ENCODE data around the gene EDNRB. TPM values are rescaled to one million over a fixed set of nuclear protein-coding genes. Genes with fewer than 3 reads are reported as not detected.

Gene EDNRB
- polyA plus RNA-seq, 1 donor (not counting 4 experiments of a cell fraction or from before 2014, with no cell fraction given): 0.01 TPM

GRCh38 chr13:77898097-77898496 is 20.5 kb downstream of the EDNRB start:
- Histone ChIP-seq H3K4me1 (ENCODE audit: control insufficient read depth, extremely low read depth, insufficient read depth, low read length) (no peaks in the 10 kb centered on the region), H4K20me1 (ENCODE audit: control insufficient read depth, extremely low read depth, insufficient read depth, low read length) (no peaks in the 10 kb centered on the region), H3K9ac (ENCODE audit: control insufficient read depth, extremely low read depth, insufficient read depth, low read length) (no peak overlapping the region), H3K9me1 (ENCODE audit: control insufficient read depth, extremely low read depth, insufficient read depth, low read length) (no peaks in the 10 kb centered on the region), H3K27ac (ENCODE audit: control insufficient read depth, insufficient read depth, low read length) (no peak overlapping the region), H3K4me3 (ENCODE audit: control insufficient read depth in 2 of 3, extremely low read depth in 1 of 3, insufficient read depth in 2 of 3, low read depth in 1 of 3, low read length in 3 of 3) (no peak overlapping the region), H3K79me2 (ENCODE audit: control insufficient read depth, insufficient read depth, low read length) (no peaks in the 10 kb centered on the region), H3K36me3 (ENCODE audit: control insufficient read depth in 2 of 2, extremely low read depth in 1 of 2, insufficient read depth in 2 of 2, low read length in 2 of 2) (no peaks in the 10 kb centered on the region), H3K27me3 (ENCODE audit: control insufficient read depth, extremely low read depth, insufficient read depth, low read length) (no peaks in the 10 kb centered on the region), H3K4me2 (ENCODE audit: control insufficient read depth, extremely low read depth, insufficient read depth, low read depth, low read length) (no peak overlapping the region), H3K9me3 (ENCODE audit: control insufficient read depth, low read depth, low read length) (no peaks in the 10 kb centered on the region), H2AFZ (ENCODE audit: control insufficient read depth, low read length) (no peak overlapping the region)
- FAIRE-seq (no peak), DNase-seq (ENCODE audit: low read depth, low spot score) (no peak)
- dilution Hi-C loops (cut with MboI; ENCODE audit: extremely low pct_ligation_motif_present, low sequenced_read_pairs): no loop called here
- TF ChIP-seq EZH2 (IDR thresholded peaks at IDR 0.05; ENCODE audit: low read length): no peak

- no peak overlapping the region for H2AFZ ChIP-seq (ENCODE audit: control insufficient read depth, low read length)
- H3K9me3 ChIP-seq (ENCODE audit: control insufficient read depth, low read depth, low read length): no peaks in the 10 kb centered on the region
- H3K4me3 ChIP-seq (ENCODE audit: control insufficient read depth in 2 of 3, extremely low read depth in 1 of 3, insufficient read depth in 2 of 3, low read depth in 1 of 3, low read length in 3 of 3): no peak overlapping the region
- no peak for FAIRE-seq
- no peak overlapping the region for H3K27ac ChIP-seq (ENCODE audit: control insufficient read depth, insufficient read depth, low read length)
- no peaks in the 10 kb centered on the region for H3K79me2 ChIP-seq (ENCODE audit: control insufficient read depth, insufficient read depth, low read length)
- no peaks in the 10 kb centered on the region for H3K4me1 ChIP-seq (ENCODE audit: control insufficient read depth, extremely low read depth, insufficient read depth, low read length)
- dilution Hi-C loops (cut with MboI; ENCODE audit: extremely low pct_ligation_motif_present, low sequenced_read_pairs): no loop called here
- TF ChIP-seq CTCF (optimal IDR thresholded peaks at IDR 0.05 in 1 of 3, IDR thresholded peaks at IDR 0.05 in 1 of 3, conservative IDR thresholded peaks at IDR 0.05 in 1 of 3; ENCODE audit: extremely low read depth in 1 of 3, insufficient read depth in 2 of 3, low read length in 3 of 3) (no peak), EZH2 (IDR thresholded peaks at IDR 0.05; ENCODE audit: low read length) (no peak)
- no peaks in the 10 kb centered on the region for H3K36me3 ChIP-seq (ENCODE audit: control insufficient read depth in 2 of 2, extremely low read depth in 1 of 2, insufficient read depth in 2 of 2, low read length in 2 of 2)
- no peak overlapping the region for H3K4me2 ChIP-seq (ENCODE audit: control insufficient read depth, extremely low read depth, insufficient read depth, low read depth, low read length)
- H4K20me1 ChIP-seq (ENCODE audit: control insufficient read depth, extremely low read depth, insufficient read depth, low read length): no peaks in the 10 kb centered on the region
- H3K27me3 ChIP-seq (ENCODE audit: control insufficient read depth, extremely low read depth, insufficient read depth, low read length): no peaks in the 10 kb centered on the region
- no peak for DNase-seq (ENCODE audit: low read depth, low spot score)
- H3K9me1 ChIP-seq (ENCODE audit: control insufficient read depth, extremely low read depth, insufficient read depth, low read length): no peaks in the 10 kb centered on the region
- no peak overlapping the region for H3K9ac ChIP-seq (ENCODE audit: control insufficient read depth, extremely low read depth, insufficient read depth, low read length)
Observed at GRCh38 chr13:77896977-77897376, 21.7 kb downstream of the EDNRB start.

- no peak overlapping the region for H3K9ac ChIP-seq (ENCODE audit: control insufficient read depth, extremely low read depth, insufficient read depth, low read length)
- H3K4me2 ChIP-seq (ENCODE audit: control insufficient read depth, extremely low read depth, insufficient read depth, low read depth, low read length): no peak overlapping the region
- no peaks in the 10 kb centered on the region for H3K27me3 ChIP-seq (ENCODE audit: control insufficient read depth, extremely low read depth, insufficient read depth, low read length)
- H3K27ac ChIP-seq (ENCODE audit: control insufficient read depth, insufficient read depth, low read length): no peak overlapping the region
- no peak overlapping the region for H2AFZ ChIP-seq (ENCODE audit: control insufficient read depth, low read length)
- no peaks in the 10 kb centered on the region for H3K79me2 ChIP-seq (ENCODE audit: control insufficient read depth, insufficient read depth, low read length)
- H3K9me3 ChIP-seq (ENCODE audit: control insufficient read depth, low read depth, low read length): no peaks in the 10 kb centered on the region
- no peaks in the 10 kb centered on the region for H3K9me1 ChIP-seq (ENCODE audit: control insufficient read depth, extremely low read depth, insufficient read depth, low read length)
- DNase-seq (ENCODE audit: low read depth, low spot score): no peak
- no peaks in the 10 kb centered on the region for H3K4me1 ChIP-seq (ENCODE audit: control insufficient read depth, extremely low read depth, insufficient read depth, low read length)
- no peak overlapping the region for H3K4me3 ChIP-seq (ENCODE audit: control insufficient read depth in 2 of 3, extremely low read depth in 1 of 3, insufficient read depth in 2 of 3, low read depth in 1 of 3, low read length in 3 of 3)
- TF ChIP-seq EZH2 (IDR thresholded peaks at IDR 0.05; ENCODE audit: low read length): no peak
- no peak for TF ChIP-seq CTCF (optimal IDR thresholded peaks at IDR 0.05 in 1 of 3, IDR thresholded peaks at IDR 0.05 in 1 of 3, conservative IDR thresholded peaks at IDR 0.05 in 1 of 3; ENCODE audit: extremely low read depth in 1 of 3, insufficient read depth in 2 of 3, low read length in 3 of 3)
- FAIRE-seq: no peak
- no peaks in the 10 kb centered on the region for H3K36me3 ChIP-seq (ENCODE audit: control insufficient read depth in 2 of 2, extremely low read depth in 1 of 2, insufficient read depth in 2 of 2, low read length in 2 of 2)
- no peaks in the 10 kb centered on the region for H4K20me1 ChIP-seq (ENCODE audit: control insufficient read depth, extremely low read depth, insufficient read depth, low read length)
- dilution Hi-C loops (cut with MboI; ENCODE audit: extremely low pct_ligation_motif_present, low sequenced_read_pairs): no loop called here
Observed at GRCh38 chr13:77896536-77896935, 22.1 kb downstream of the EDNRB start.
